Measurements from ENCODE around the gene HSD17B1.

DNA sequence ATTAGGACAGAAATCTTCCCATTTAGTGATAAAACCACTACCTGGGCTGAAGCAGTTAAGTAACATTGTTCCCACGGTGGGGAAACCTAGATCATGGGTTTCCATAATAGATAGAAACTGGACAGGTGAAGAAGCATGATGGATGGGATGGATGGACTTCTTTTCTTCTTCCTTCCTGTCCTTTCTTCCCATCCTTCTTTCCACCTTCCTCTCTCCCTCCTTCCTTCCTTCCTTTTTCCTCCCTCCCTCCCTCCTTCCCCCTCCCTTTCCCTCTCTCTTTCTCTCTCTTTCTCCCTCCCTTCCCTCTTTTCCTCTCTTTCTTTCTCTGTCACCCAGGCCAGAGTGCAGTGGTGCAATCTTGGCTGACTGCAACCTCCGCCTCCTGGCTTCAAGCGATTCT is 21.7 kb downstream of the HSD17B1 start:
- TF ChIP-seq, protein P1, sequence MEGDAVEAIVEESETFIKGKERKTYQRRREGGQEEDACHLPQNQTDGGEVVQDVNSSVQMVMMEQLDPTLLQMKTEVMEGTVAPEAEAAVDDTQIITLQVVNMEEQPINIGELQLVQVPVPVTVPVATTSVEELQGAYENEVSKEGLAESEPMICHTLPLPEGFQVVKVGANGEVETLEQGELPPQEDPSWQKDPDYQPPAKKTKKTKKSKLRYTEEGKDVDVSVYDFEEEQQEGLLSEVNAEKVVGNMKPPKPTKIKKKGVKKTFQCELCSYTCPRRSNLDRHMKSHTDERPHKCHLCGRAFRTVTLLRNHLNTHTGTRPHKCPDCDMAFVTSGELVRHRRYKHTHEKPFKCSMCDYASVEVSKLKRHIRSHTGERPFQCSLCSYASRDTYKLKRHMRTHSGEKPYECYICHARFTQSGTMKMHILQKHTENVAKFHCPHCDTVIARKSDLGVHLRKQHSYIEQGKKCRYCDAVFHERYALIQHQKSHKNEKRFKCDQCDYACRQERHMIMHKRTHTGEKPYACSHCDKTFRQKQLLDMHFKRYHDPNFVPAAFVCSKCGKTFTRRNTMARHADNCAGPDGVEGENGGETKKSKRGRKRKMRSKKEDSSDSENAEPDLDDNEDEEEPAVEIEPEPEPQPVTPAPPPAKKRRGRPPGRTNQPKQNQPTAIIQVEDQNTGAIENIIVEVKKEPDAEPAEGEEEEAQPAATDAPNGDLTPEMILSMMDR (IDR thresholded peaks at IDR 0.05; ENCODE audit: low read length): no peak
- no peak for TF ChIP-seq EZH2 (IDR thresholded peaks at IDR 0.05; ENCODE audit: borderline replicate concordance, low read length)
